ENCODE results near the gene APOH.

Gene APOH

GRCh38 chr17:66192378-66192687 lies 36.9 kb downstream of the APOH start:
- Histone ChIP-seq H3K4me2 (ENCODE audit: low read length) (peak overlapping the region; percentile 90), H3K27ac (ENCODE audit: low read length) (no peak overlapping the region), H2AFZ (ENCODE audit: low read depth, low read length) (no peak overlapping the region), H3K4me3 (ENCODE audit: low read length) (peak overlapping the region; percentile 97), H4K20me1 (ENCODE audit: insufficient read depth, low read length) (no peaks in the 10 kb centered on the region), H3K9ac (ENCODE audit: low read length) (no peak overlapping the region), H3K27me3 (ENCODE audit: low read depth, low read length) (peaks cover 7% of the 10 kb centered on the region), H3K79me2 (ENCODE audit: low read length) (no peaks in the 10 kb centered on the region), H3K36me3 (replicated peaks; ENCODE audit: low read depth, low read length) (no peaks in the 10 kb centered on the region), H3K4me1 (ENCODE audit: low read length) (peaks cover 32% of the 10 kb centered on the region), H3K9me3 (ENCODE audit: insufficient read depth, low read length) (no peaks in the 10 kb centered on the region)
- no peak for TF ChIP-seq EZH2phosphoT487 (IDR thresholded peaks at IDR 0.05; ENCODE audit: low read depth)
- TF ChIP-seq, protein P1, sequence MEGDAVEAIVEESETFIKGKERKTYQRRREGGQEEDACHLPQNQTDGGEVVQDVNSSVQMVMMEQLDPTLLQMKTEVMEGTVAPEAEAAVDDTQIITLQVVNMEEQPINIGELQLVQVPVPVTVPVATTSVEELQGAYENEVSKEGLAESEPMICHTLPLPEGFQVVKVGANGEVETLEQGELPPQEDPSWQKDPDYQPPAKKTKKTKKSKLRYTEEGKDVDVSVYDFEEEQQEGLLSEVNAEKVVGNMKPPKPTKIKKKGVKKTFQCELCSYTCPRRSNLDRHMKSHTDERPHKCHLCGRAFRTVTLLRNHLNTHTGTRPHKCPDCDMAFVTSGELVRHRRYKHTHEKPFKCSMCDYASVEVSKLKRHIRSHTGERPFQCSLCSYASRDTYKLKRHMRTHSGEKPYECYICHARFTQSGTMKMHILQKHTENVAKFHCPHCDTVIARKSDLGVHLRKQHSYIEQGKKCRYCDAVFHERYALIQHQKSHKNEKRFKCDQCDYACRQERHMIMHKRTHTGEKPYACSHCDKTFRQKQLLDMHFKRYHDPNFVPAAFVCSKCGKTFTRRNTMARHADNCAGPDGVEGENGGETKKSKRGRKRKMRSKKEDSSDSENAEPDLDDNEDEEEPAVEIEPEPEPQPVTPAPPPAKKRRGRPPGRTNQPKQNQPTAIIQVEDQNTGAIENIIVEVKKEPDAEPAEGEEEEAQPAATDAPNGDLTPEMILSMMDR (IDR thresholded peaks at IDR 0.05; ENCODE audit: low read depth, low read length) = no peak

DNA sequence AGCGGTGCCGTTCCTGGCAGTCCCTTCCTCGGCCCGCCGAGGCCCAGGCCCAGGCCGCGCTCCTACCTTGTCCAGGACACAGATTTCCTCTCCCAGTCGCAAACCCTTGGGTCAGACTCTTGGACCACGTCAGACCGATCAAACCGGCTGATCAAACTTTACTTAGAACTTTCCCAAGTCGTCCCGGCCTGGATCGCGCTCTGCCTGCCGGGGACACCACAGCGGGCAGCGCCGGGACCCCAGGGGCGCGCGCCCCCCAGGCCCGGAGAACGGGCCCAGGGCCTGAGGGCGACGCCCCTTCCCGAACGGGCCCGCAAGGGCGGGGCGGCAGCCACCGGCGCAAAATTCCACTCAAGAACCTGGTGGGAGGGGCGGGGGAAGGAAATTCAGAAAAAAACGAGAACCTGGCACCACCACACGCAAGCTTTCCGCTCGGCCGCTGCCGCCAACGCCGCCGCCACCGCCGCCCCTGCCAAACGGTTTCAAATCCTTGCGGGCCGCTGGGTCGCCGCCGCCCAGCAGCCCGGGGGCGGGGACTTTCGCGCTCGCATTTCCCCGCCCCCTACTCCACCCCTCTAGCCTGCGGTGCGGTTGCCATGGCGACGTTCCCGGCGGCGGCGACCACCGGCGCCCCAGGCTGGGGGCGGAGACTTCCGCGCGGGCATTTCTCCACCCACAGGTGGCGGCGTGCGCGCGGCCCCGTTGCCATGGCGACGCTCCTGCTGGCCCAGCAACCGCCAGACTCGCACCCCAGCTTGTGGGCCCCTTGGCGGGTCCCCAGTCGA lies 37.4 kb downstream of the APOH start, which contains the start of gene CEP112:
Gene CEP112, minus strand, starts transcription at position 541 of the 785 bp plus-strand sequence.
- Histone ChIP-seq H4K20me1 (ENCODE audit: insufficient read depth, low read length) (no peaks in the 10 kb centered on the region), H3K79me2 (ENCODE audit: low read length) (no peaks in the 10 kb centered on the region), H3K4me1 (ENCODE audit: low read length) (peaks cover 32% of the 10 kb centered on the region), H3K4me3 (ENCODE audit: low read length) (peak within 1 kb of the TSS; percentile 97), H3K36me3 (replicated peaks; ENCODE audit: low read depth, low read length) (no peaks in the 10 kb centered on the region), H3K27ac (ENCODE audit: low read length) (no peak within 1 kb of the TSS), H3K9ac (ENCODE audit: low read length) (peak within 1 kb of the TSS; percentile 80), H3K27me3 (ENCODE audit: low read depth, low read length) (peaks cover 7% of the 10 kb centered on the region), H3K4me2 (ENCODE audit: low read length) (peak within 1 kb of the TSS; percentile 90), H3K9me3 (ENCODE audit: insufficient read depth, low read length) (no peaks in the 10 kb centered on the region), H2AFZ (ENCODE audit: low read depth, low read length) (peak within 1 kb of the TSS; percentile 72)
- no peak for TF ChIP-seq EZH2phosphoT487 (IDR thresholded peaks at IDR 0.05; ENCODE audit: low read depth)
- TF ChIP-seq, protein P1 (IDR thresholded peaks at IDR 0.05; ENCODE audit: low read depth, low read length) = no peak

- no peak overlapping the region for H3K27ac ChIP-seq (ENCODE audit: low read length)
- peak overlapping the region; percentile 72 for H2AFZ ChIP-seq (ENCODE audit: low read depth, low read length)
Observed at GRCh38 chr17:66190738-66191592, 38.2 kb downstream of the APOH start.

More at GRCh38 chr17:66190738-66191592, 38.2 kb downstream of the APOH start:
- Histone ChIP-seq H3K4me1 (ENCODE audit: low read length) (peaks cover 32% of the 10 kb centered on the region), H4K20me1 (ENCODE audit: insufficient read depth, low read length) (no peaks in the 10 kb centered on the region), H3K79me2 (ENCODE audit: low read length) (no peaks in the 10 kb centered on the region), H3K27me3 (ENCODE audit: low read depth, low read length) (peaks cover 7% of the 10 kb centered on the region), H3K4me2 (ENCODE audit: low read length) (peak overlapping the region; percentile 90), H3K9me3 (ENCODE audit: insufficient read depth, low read length) (no peaks in the 10 kb centered on the region), H3K36me3 (replicated peaks; ENCODE audit: low read depth, low read length) (no peaks in the 10 kb centered on the region), H3K4me3 (ENCODE audit: low read length) (peak overlapping the region; percentile 97), H3K9ac (ENCODE audit: low read length) (peak overlapping the region; percentile 80)
- TF ChIP-seq EZH2phosphoT487 (IDR thresholded peaks at IDR 0.05; ENCODE audit: low read depth) = no peak
- TF ChIP-seq, protein P1 (IDR thresholded peaks at IDR 0.05; ENCODE audit: low read depth, low read length) = no peak
